ENCODE measurements around the gene SEPTIN5.
A peak's percentile ranks its signal among the peaks of the same experiment; 100 is the strongest.
"Not testable (repeated sequence)": the region's sequence is repeated elsewhere in the genome, so short reads cannot be mapped to it uniquely, and the experiment has no call there.

The SEPTIN5 gene

GRCh38 chr22:19720150-19720827 lies 6.0 kb downstream of the SEPTIN5 start:
- no peak for DNase-seq (ENCODE audit: low read depth in 2 of 3, low spot score in 1 of 3)

GRCh38 chr22:19720999-19721329 lies 6.7 kb downstream of the SEPTIN5 start:
- DNase-seq (ENCODE audit: low read depth in 2 of 3, low spot score in 1 of 3), result no peak

- no peak for DNase-seq (ENCODE audit: low read depth in 2 of 3, low spot score in 1 of 3)
These were observed 7.3 kb downstream of the SEPTIN5 start for GRCh38 chr22:19721330-19722177.

- DNase-seq (ENCODE audit: low read depth in 2 of 3, low spot score in 1 of 3), result no peak
These were observed 8.1 kb downstream of the SEPTIN5 start for GRCh38 chr22:19722178-19722981.

- DNase-seq (ENCODE audit: low read depth in 2 of 3, low spot score in 1 of 3), result no peak
These were observed 8.6 kb downstream of the SEPTIN5 start for GRCh38 chr22:19722982-19723231.

GRCh38 chr22:19723232-19723982 lies 9.1 kb downstream of the SEPTIN5 start, which contains the start of gene GP1BB:
Gene GP1BB, plus strand, starts transcription at chr22:19723539. Its CDS starts 31 bp downstream, at chr22:19723570.
- DNase-seq (ENCODE audit: low read depth in 2 of 3, low spot score in 1 of 3), result peak in 1 of 3 donors; percentile 13

GRCh38 chr22:19723983-19724827 lies 9.9 kb downstream of the SEPTIN5 start:
- DNase-seq (ENCODE audit: low read depth in 2 of 3, low spot score in 1 of 3), result peak in 2 of 3 donors; percentile 29 to 32

GRCh38 chr22:19724927-19725661 lies 10.8 kb downstream of the SEPTIN5 start:
- DNase-seq (ENCODE audit: low read depth in 2 of 3, low spot score in 1 of 3), result no peak

- DNase-seq (ENCODE audit: low read depth in 2 of 3, low spot score in 1 of 3), result not testable (repeated sequence)
These were observed 11.9 kb downstream of the SEPTIN5 start for GRCh38 chr22:19726064-19726788.

GRCh38 chr22:19727310-19728150 lies 13.2 kb downstream of the SEPTIN5 start:
- no peak for DNase-seq (ENCODE audit: low read depth in 2 of 3, low spot score in 1 of 3)

- DNase-seq (ENCODE audit: low read depth in 2 of 3, low spot score in 1 of 3), result no peak
These were observed 14.0 kb downstream of the SEPTIN5 start for GRCh38 chr22:19728271-19728670.

GRCh38 chr22:19728836-19729235 lies 14.5 kb downstream of the SEPTIN5 start:
- no peak for DNase-seq (ENCODE audit: low read depth in 2 of 3, low spot score in 1 of 3)

- no peak for DNase-seq (ENCODE audit: low read depth in 2 of 3, low spot score in 1 of 3)
These were observed 15.2 kb downstream of the SEPTIN5 start for GRCh38 chr22:19729507-19729906.

GRCh38 chr22:19730198-19730597 lies 15.9 kb downstream of the SEPTIN5 start:
- no peak for DNase-seq (ENCODE audit: low read depth in 2 of 3, low spot score in 1 of 3)

- DNase-seq (ENCODE audit: low read depth in 2 of 3, low spot score in 1 of 3), result peak; percentile 64 to 82 (median 78)
These were observed 16.5 kb downstream of the SEPTIN5 start for GRCh38 chr22:19730655-19731360.

GRCh38 chr22:19731361-19732135 lies 17.2 kb downstream of the SEPTIN5 start:
- DNase-seq (ENCODE audit: low read depth in 2 of 3, low spot score in 1 of 3), result no peak

Measured in stimulated activated CD4-positive, alpha-beta T cell treated with anti-CD3 and anti-CD28 coated beads, Interleukin-12 subunit alpha, Interleukin-12 subunit beta, amount 100 ng/mL, for 48 hours (primary cell).